ENCODE measurements around the gene FDXR. TPM values are rescaled to one million over a fixed set of nuclear protein-coding genes. Genes with fewer than 3 reads are reported as not detected.

The FDXR gene
- total RNA-seq, 1 experiment from 2014 or later = 39.7 TPM

GRCh38 chr17:74818291-74818938 lies 54.4 kb downstream of the FDXR start:
- H3K4ac ChIP-seq (ENCODE audit: low read depth, low read length) = no peak overlapping the region
- H3K4me2 ChIP-seq (ENCODE audit: insufficient read depth, insufficient read length, low read length) = no peak overlapping the region
- H4K8ac ChIP-seq (replicated peaks; ENCODE audit: insufficient read length, low read depth, low read length) = no peak overlapping the region
- H2BK20ac ChIP-seq (ENCODE audit: low read depth, low read length, poor library complexity, severe bottlenecking) = no peak overlapping the region
- H4K91ac ChIP-seq (ENCODE audit: insufficient read length, low read depth, low read length) = no peak overlapping the region
- no peak overlapping the region for H3K56ac ChIP-seq (ENCODE audit: insufficient read length, low read depth, low read length)
- H3K14ac ChIP-seq (ENCODE audit: insufficient read depth, low read length) = no peak overlapping the region
- H2BK5ac ChIP-seq (ENCODE audit: insufficient read length, low read length) = no peak overlapping the region
- Mint-ChIP-seq H3K27ac (no peak overlapping the region; a peak in 1 of 7 replicates), H3K36me3 (ENCODE audit: insufficient read depth in 1 of 3, low read depth in 3 of 3) (peaks cover 4 to 6% (median 5%) of the 10 kb centered on the region in 3 experiments; a peak in 5 of 7 replicates), H3K27me3 (ENCODE audit: low read depth) (no peaks in the 10 kb centered on the region; the same call in 1 of the 2 replicates), H3K4me1 (peaks cover 4 to 7% of the 10 kb centered on the region in 2 experiments; a peak in 3 of 4 replicates), H3K4me3 (no peak overlapping the region), H3K9me3 (no peaks in the 10 kb centered on the region)
- H2AK5ac ChIP-seq (ENCODE audit: insufficient read length, low read length) = no peak overlapping the region
- H3K79me2 ChIP-seq (ENCODE audit: insufficient read depth, low read length) = no peaks in the 10 kb centered on the region
- H3K27me3 ChIP-seq (ENCODE audit: insufficient read depth, low read length) = no peaks in the 10 kb centered on the region
- no peak overlapping the region for H2BK120ac ChIP-seq (ENCODE audit: low read depth, low read length, poor library complexity, severe bottlenecking)
- no CpG with 5 or more reads among the region's 16 CpGs for WGBS (ENCODE audit: extremely low coverage, insufficient read length, low lambda C conversion rate)
- no peak overlapping the region for H2AFZ ChIP-seq (ENCODE audit: low read length)
- no peaks in the 10 kb centered on the region for H3K79me1 ChIP-seq (ENCODE audit: insufficient read depth, low read depth, low read length, poor library complexity, severe bottlenecking)
- DNase-seq = no peak
- TF ChIP-seq, protein P1, sequence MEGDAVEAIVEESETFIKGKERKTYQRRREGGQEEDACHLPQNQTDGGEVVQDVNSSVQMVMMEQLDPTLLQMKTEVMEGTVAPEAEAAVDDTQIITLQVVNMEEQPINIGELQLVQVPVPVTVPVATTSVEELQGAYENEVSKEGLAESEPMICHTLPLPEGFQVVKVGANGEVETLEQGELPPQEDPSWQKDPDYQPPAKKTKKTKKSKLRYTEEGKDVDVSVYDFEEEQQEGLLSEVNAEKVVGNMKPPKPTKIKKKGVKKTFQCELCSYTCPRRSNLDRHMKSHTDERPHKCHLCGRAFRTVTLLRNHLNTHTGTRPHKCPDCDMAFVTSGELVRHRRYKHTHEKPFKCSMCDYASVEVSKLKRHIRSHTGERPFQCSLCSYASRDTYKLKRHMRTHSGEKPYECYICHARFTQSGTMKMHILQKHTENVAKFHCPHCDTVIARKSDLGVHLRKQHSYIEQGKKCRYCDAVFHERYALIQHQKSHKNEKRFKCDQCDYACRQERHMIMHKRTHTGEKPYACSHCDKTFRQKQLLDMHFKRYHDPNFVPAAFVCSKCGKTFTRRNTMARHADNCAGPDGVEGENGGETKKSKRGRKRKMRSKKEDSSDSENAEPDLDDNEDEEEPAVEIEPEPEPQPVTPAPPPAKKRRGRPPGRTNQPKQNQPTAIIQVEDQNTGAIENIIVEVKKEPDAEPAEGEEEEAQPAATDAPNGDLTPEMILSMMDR (conservative IDR thresholded peaks at IDR 0.05) = no peak
- no peak overlapping the region for H3K23ac ChIP-seq (ENCODE audit: insufficient read length, low read depth, low read length)
- no peak overlapping the region for H2BK15ac ChIP-seq (ENCODE audit: low read depth, low read length)
- no peak overlapping the region for H3T11ph ChIP-seq (ENCODE audit: low read length)
- H4K20me1 ChIP-seq (ENCODE audit: control insufficient read depth, insufficient read depth, insufficient read length) = no peaks in the 10 kb centered on the region
- no peak overlapping the region for H4K5ac ChIP-seq (ENCODE audit: insufficient read length, low read depth, low read length)
- no peak overlapping the region for H3K9ac ChIP-seq (ENCODE audit: extremely low read depth, insufficient read length, low read length)
- no peak overlapping the region for H2BK12ac ChIP-seq (ENCODE audit: insufficient read length, low read depth, low read length)
- no peaks in the 10 kb centered on the region for H3K23me2 ChIP-seq (ENCODE audit: insufficient read length, low read depth, low read length, poor library complexity, severe bottlenecking)
- no peaks in the 10 kb centered on the region for H3K4me1 ChIP-seq (ENCODE audit: insufficient read depth, low read length)
- H3K18ac ChIP-seq (ENCODE audit: insufficient read length, low read depth, low read length) = no peak overlapping the region
- no peak overlapping the region for H3K27ac ChIP-seq (ENCODE audit: insufficient read length, low read depth, low read length)
- no peaks in the 10 kb centered on the region for H3K9me3 ChIP-seq (ENCODE audit: control insufficient read depth, low read depth, low read length)

All from H9 (cell line).